ENCODE measurements around the gene PCDH10.

PCDH10 gene

GRCh38 chr4:133149932-133150471 is 908 bp downstream of the PCDH10 start:
- no peak for DNase-seq

- DNase-seq: no peak
These were observed 1.6 kb downstream of the PCDH10 start for GRCh38 chr4:133150486-133151340.

GRCh38 chr4:133151341-133151690 is 2.2 kb downstream of the PCDH10 start:
- no peak for DNase-seq

GRCh38 chr4:133151691-133152329 is 2.7 kb downstream of the PCDH10 start:
- DNase-seq: no peak

GRCh38 chr4:133152330-133152821 is 3.3 kb downstream of the PCDH10 start:
- no peak for DNase-seq

GRCh38 chr4:133152831-133153481 is 3.9 kb downstream of the PCDH10 start:
- no peak for DNase-seq

GRCh38 chr4:133154725-133155124 is 5.6 kb downstream of the PCDH10 start:
- no peak for DNase-seq

- DNase-seq: no peak
These were observed 7.0 kb downstream of the PCDH10 start for GRCh38 chr4:133156096-133156495.

GRCh38 chr4:133156556-133156955 is 7.5 kb downstream of the PCDH10 start:
- no peak for DNase-seq

GRCh38 chr4:133157460-133158160 is 8.5 kb downstream of the PCDH10 start:
- DNase-seq: no peak

- no peak for DNase-seq
These were observed 11.8 kb downstream of the PCDH10 start for GRCh38 chr4:133160853-133161252.

- no peak for DNase-seq
These were observed 12.6 kb downstream of the PCDH10 start for GRCh38 chr4:133161570-133162295.

GRCh38 chr4:133162941-133163340 is 13.8 kb downstream of the PCDH10 start:
- DNase-seq: no peak

GRCh38 chr4:133178956-133179355 is 29.9 kb downstream of the PCDH10 start:
- DNase-seq: no peak

- no peak for DNase-seq
These were observed 37.1 kb downstream of the PCDH10 start for GRCh38 chr4:133186210-133186609.

- no peak for DNase-seq
These were observed 37.8 kb downstream of the PCDH10 start for GRCh38 chr4:133186845-133187244.

- no peak for DNase-seq
These were observed 39.5 kb downstream of the PCDH10 start for GRCh38 chr4:133188433-133189146.

GRCh38 chr4:133189147-133189517 is 40.0 kb downstream of the PCDH10 start:
- DNase-seq: no peak

GRCh38 chr4:133190098-133190497 is 41.0 kb downstream of the PCDH10 start:
- DNase-seq: no peak

GRCh38 chr4:133208694-133209285 is 59.7 kb downstream of the PCDH10 start:
- no peak for DNase-seq

GRCh38 chr4:133233922-133234321 is 84.8 kb downstream of the PCDH10 start:
- no peak for DNase-seq
